Keratinocyte (primary cell): ENCODE data around the gene CYP26A1. TPM values are rescaled to one million over a fixed set of nuclear protein-coding genes. Genes with fewer than 3 reads are reported as not detected.

Source experiments
- DNase-seq: peaks from one replicate; pipeline ENCODE4 v3.0.0-alpha.2; 2011; ENCODE audit warnings: low read depth, missing footprints, low spot score
- FAIRE-seq: peaks from 2 replicates; lab custom pipeline; 2011; peaks lifted over from hg19 to GRCh38; lab: Jason Lieb, UNC
- H2AFZ ChIP-seq: 2 replicates; pipeline ENCODE4 v1.6.0; 2012; ENCODE audit warnings: low read length, control low read depth, inconsistent platforms; ENCODE audit not compliant: control insufficient read depth
- H3K27ac ChIP-seq: 2 replicates; pipeline ENCODE4 v1.5.1; 2011; ENCODE audit warnings: low read length; ENCODE audit not compliant: control insufficient read depth, insufficient read depth
- H3K27me3 ChIP-seq: 3 replicates; pipeline ENCODE4 v1.6.0; 2011; ENCODE audit warnings: low read length; ENCODE audit not compliant: control insufficient read depth, insufficient read depth; ENCODE audit errors: extremely low read depth
- H3K36me3 ChIP-seq, 2 experiments: 2 replicates in 1 of 2; 3 replicates in 1 of 2; pipeline ENCODE4 v1.5.1; 2011; ENCODE audit warnings: low read length in 2 of 2, mild to moderate bottlenecking in 1 of 2; ENCODE audit not compliant: control insufficient read depth in 2 of 2, insufficient read depth in 2 of 2; ENCODE audit errors: extremely low read depth in 1 of 2
- H3K4me1 ChIP-seq: 3 replicates; pipeline ENCODE4 v1.5.1; 2011; ENCODE audit warnings: low read length; ENCODE audit not compliant: control insufficient read depth, insufficient read depth; ENCODE audit errors: extremely low read depth
- H3K4me2 ChIP-seq: 3 replicates; pipeline ENCODE4 v1.6.0; 2011; ENCODE audit warnings: low read depth, low read length; ENCODE audit not compliant: control insufficient read depth, insufficient read depth; ENCODE audit errors: extremely low read depth
- H3K4me3 ChIP-seq, 3 experiments: fragments of 200-600 bp in 1 of 3; sonication (generic) in 1 of 3; 2 replicates in 2 of 3; 3 replicates in 1 of 3; pipeline ENCODE4 v1.5.1; 2011 to 2016; ENCODE audit warnings: low read length in 3 of 3, mild to moderate bottlenecking in 3 of 3, control low read depth in 2 of 3, inconsistent platforms in 1 of 3, low read depth in 1 of 3, mixed read lengths in 1 of 3, mixed run types in 1 of 3, moderate library complexity in 1 of 3; ENCODE audit not compliant: control insufficient read depth in 2 of 3, insufficient read depth in 2 of 3; ENCODE audit errors: extremely low read depth in 1 of 3
- H3K79me2 ChIP-seq: 2 replicates; pipeline ENCODE4 v1.6.0; 2012; ENCODE audit warnings: low read length; ENCODE audit not compliant: control insufficient read depth, insufficient read depth
- H3K9ac ChIP-seq: 3 replicates; pipeline ENCODE4 v1.6.0; 2011; ENCODE audit warnings: low read length; ENCODE audit not compliant: control insufficient read depth, insufficient read depth; ENCODE audit errors: extremely low read depth
- H3K9me1 ChIP-seq: 3 replicates; pipeline ENCODE4 v1.6.0; 2011; ENCODE audit warnings: low read length; ENCODE audit not compliant: control insufficient read depth, insufficient read depth; ENCODE audit errors: extremely low read depth
- H3K9me3 ChIP-seq: 2 replicates; pipeline ENCODE4 v1.5.1; 2012; ENCODE audit warnings: low read depth, low read length; ENCODE audit not compliant: control insufficient read depth
- H4K20me1 ChIP-seq: 3 replicates; pipeline ENCODE4 v1.6.0; 2011; ENCODE audit warnings: low read length; ENCODE audit not compliant: control insufficient read depth, insufficient read depth; ENCODE audit errors: extremely low read depth
- EZH2 ChIP-seq: IDR thresholded peaks from one replicate; pipeline ENCODE4 v1.6.1; 2012; ENCODE audit warnings: inconsistent platforms, mild to moderate bottlenecking, low read length, moderate library complexity
- dilution Hi-C: fragments of 300-500 bp; cut with MboI; formaldehyde crosslinking; loops from one replicate; pipeline ENCODE4 v1.7.0; 2020; ENCODE audit warnings: low sequenced_read_pairs; ENCODE audit not compliant: extremely low pct_ligation_motif_present
- polyA plus RNA-seq, 5 experiments: library from polyadenylated mRNA; depleted of rRNA in 3 of 5; stranded (reverse) in 3 of 5; stranded (forward) in 1 of 5; unstranded in 1 of 5; fragments of >200 nt; gene quantifications; 1 replicate in 1 of 5; 2 replicates in 3 of 5; 3 replicates in 1 of 5; pipeline versions ENCODE4 v1.2.1 to v1.2.3, GENCODE V29; 2011 to 2012; ENCODE audit warnings: missing spikeins in 2 of 5, low read depth in 1 of 5, low replicate concordance in 1 of 5
- TF ChIP-seq, protein P1 (sequence below), 3 experiments: IDR thresholded peaks in 1 of 3; conservative IDR thresholded peaks in 1 of 3; optimal IDR thresholded peaks in 1 of 3; 2 replicates in 2 of 3; 3 replicates in 1 of 3; pipeline versions ENCODE3 to v1.5.1; 2011; ENCODE audit warnings: low read length in 3 of 3, mild to moderate bottlenecking in 3 of 3, moderate library complexity in 2 of 3, control low read depth in 1 of 3, inconsistent platforms in 1 of 3; ENCODE audit not compliant: insufficient read depth in 2 of 3; ENCODE audit errors: extremely low read depth in 1 of 3

CYP26A1 gene
- polyA plus RNA-seq, 1 donor (not counting 4 experiments of a cell fraction or from before 2014, with no cell fraction given): not detected

DNA sequence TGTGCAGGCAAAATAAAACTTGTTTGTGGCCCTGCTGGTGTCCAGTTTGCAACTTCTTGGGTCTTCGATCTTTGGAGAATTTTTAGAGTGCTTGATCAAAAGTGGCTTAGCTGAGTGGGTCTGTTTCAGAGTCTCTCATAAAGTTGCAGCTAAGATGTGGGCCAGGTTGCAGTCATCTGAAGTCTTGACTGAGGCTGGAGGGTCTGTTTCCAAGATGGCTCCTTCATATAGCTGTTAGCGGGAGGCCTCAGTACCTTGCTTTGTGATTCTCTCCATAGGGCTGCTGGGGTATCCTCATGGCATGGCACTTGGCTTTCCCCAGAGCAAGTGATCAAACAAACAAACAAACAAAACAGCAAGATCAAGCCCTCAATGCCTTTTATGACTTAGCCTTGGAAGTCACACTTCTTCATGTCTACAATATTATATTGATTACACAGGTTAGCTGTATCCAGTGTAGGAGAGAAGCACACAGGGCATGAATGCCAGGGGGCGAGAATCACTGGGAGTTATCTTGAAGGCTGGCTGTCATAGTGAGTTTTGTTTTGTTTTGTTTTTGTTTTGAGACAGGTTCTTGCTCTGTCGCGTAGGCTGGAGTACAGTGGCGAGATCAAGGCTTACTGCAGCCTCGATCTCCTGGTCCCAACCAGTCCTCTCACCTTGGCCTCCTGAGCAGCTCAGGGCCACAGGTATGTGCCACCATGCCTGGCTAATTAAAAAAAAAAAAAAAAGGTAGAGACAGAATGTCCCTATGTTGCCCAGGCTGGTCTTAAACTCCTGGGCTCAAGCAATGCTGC lies 10.2 kb downstream of the CYP26A1 start:
- no peak for DNase-seq

DNA sequence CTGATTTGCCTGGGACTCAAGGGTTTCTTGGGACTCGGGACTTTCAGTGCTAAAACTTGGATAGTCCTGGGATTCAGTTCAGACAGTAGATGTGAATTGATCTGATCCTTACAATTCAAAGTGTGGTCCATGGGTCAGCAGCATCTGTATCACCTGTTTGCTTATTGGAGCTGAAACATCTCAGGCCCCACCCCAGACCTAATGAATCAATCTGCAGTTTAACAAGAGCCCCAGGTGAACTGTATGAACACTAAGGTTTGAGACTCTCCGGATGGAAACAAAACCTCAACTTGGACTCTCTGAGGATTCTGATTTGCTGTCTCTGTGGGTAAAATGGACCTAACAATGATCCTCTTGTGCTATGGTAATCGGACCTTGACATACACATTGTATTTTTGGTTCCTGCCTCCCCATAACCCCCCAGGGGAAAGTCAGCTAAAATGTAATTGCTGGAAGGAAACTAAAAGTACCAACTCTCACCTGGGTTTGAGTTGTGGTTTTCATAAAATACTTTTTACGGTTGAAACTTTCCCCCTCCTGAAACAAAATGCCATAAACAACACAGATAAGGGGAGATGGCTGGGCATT lies 11.7 kb downstream of the CYP26A1 start:
- no peak for TF ChIP-seq EZH2
- TF ChIP-seq, protein P1, sequence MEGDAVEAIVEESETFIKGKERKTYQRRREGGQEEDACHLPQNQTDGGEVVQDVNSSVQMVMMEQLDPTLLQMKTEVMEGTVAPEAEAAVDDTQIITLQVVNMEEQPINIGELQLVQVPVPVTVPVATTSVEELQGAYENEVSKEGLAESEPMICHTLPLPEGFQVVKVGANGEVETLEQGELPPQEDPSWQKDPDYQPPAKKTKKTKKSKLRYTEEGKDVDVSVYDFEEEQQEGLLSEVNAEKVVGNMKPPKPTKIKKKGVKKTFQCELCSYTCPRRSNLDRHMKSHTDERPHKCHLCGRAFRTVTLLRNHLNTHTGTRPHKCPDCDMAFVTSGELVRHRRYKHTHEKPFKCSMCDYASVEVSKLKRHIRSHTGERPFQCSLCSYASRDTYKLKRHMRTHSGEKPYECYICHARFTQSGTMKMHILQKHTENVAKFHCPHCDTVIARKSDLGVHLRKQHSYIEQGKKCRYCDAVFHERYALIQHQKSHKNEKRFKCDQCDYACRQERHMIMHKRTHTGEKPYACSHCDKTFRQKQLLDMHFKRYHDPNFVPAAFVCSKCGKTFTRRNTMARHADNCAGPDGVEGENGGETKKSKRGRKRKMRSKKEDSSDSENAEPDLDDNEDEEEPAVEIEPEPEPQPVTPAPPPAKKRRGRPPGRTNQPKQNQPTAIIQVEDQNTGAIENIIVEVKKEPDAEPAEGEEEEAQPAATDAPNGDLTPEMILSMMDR (optimal IDR thresholded peaks at IDR 0.05 in 1 of 3, IDR thresholded peaks at IDR 0.05 in 1 of 3, conservative IDR thresholded peaks at IDR 0.05 in 1 of 3; ENCODE audit: extremely low read depth in 1 of 3, insufficient read depth in 2 of 3, low read length in 3 of 3): no peak

More for the DNA sequence above, 10.2 kb downstream of the CYP26A1 start:
- Histone ChIP-seq H3K9me1 (no peaks in the 10 kb centered on the region), H2AFZ (no peak overlapping the region), H3K4me3 (no peak overlapping the region), H3K4me2 (no peak overlapping the region), H3K79me2 (no peaks in the 10 kb centered on the region), H3K9ac (no peak overlapping the region), H3K27ac (no peak overlapping the region), H3K36me3 (no peaks in the 10 kb centered on the region), H4K20me1 (no peaks in the 10 kb centered on the region), H3K4me1 (no peaks in the 10 kb centered on the region), H3K27me3 (peaks cover 31% of the 10 kb centered on the region), H3K9me3 (no peaks in the 10 kb centered on the region)
- no peak for TF ChIP-seq EZH2
- TF ChIP-seq, protein P1 (optimal IDR thresholded peaks at IDR 0.05 in 1 of 3, IDR thresholded peaks at IDR 0.05 in 1 of 3, conservative IDR thresholded peaks at IDR 0.05 in 1 of 3; ENCODE audit: extremely low read depth in 1 of 3, insufficient read depth in 2 of 3, low read length in 3 of 3): no peak
- dilution Hi-C loops: no loop called here
- FAIRE-seq: no peak

More for the DNA sequence above, 11.7 kb downstream of the CYP26A1 start:
- dilution Hi-C loops: no loop called here
- no peak overlapping the region for H3K4me2 ChIP-seq
- H3K27me3 ChIP-seq: peaks cover 25% of the 10 kb centered on the region
- no peak for DNase-seq
- H3K4me1 ChIP-seq: no peaks in the 10 kb centered on the region
- H3K9me3 ChIP-seq: no peaks in the 10 kb centered on the region
- H3K4me3 ChIP-seq: no peak overlapping the region
- H3K9me1 ChIP-seq: no peaks in the 10 kb centered on the region
- no peak overlapping the region for H2AFZ ChIP-seq
- no peaks in the 10 kb centered on the region for H3K79me2 ChIP-seq
- H3K27ac ChIP-seq: no peak overlapping the region
- H3K36me3 ChIP-seq: no peaks in the 10 kb centered on the region
- H4K20me1 ChIP-seq: no peaks in the 10 kb centered on the region
- no peak overlapping the region for H3K9ac ChIP-seq
- no peak for FAIRE-seq
